Astrocyte of the hippocampus (primary cell): ENCODE results near the gene DNMT1.
"Not testable (repeated sequence)": the region's sequence is repeated elsewhere in the genome, so short reads cannot be mapped to it uniquely, and the experiment has no call there.

Experiments used
- DNase-seq: peaks from one replicate; pipeline ENCODE4 v3.0.0; 2011; ENCODE audit warnings: low read depth, low spot score

The DNMT1 gene

GRCh38 chr19:10222201-10222890 lies 27.6 kb upstream of the DNMT1 start:
- DNase-seq = no peak

- DNase-seq = no peak
These were observed 25.9 kb upstream of the DNMT1 start for GRCh38 chr19:10220695-10221094.

GRCh38 chr19:10219678-10220077 lies 24.9 kb upstream of the DNMT1 start:
- peak; percentile 71 for DNase-seq

GRCh38 chr19:10217085-10217484 lies 22.3 kb upstream of the DNMT1 start:
- DNase-seq = no peak

GRCh38 chr19:10214784-10215183 lies 20.0 kb upstream of the DNMT1 start:
- peak; percentile 56 for DNase-seq

GRCh38 chr19:10211691-10212090 lies 16.9 kb upstream of the DNMT1 start:
- no peak for DNase-seq

- DNase-seq = no peak
These were observed 16.3 kb upstream of the DNMT1 start for GRCh38 chr19:10211061-10211460.

GRCh38 chr19:10209315-10209714 lies 14.6 kb upstream of the DNMT1 start:
- peak; percentile 38 for DNase-seq

GRCh38 chr19:10207026-10207425 lies 12.3 kb upstream of the DNMT1 start:
- DNase-seq = peak; percentile 53

GRCh38 chr19:10206226-10206885 lies 11.6 kb upstream of the DNMT1 start:
- peak; percentile 94 for DNase-seq

GRCh38 chr19:10205636-10206035 lies 10.9 kb upstream of the DNMT1 start:
- DNase-seq = peak; percentile 23

GRCh38 chr19:10203686-10204085 lies 8.9 kb upstream of the DNMT1 start:
- DNase-seq = no peak

- DNase-seq = no peak
These were observed 6.4 kb upstream of the DNMT1 start for GRCh38 chr19:10201176-10201575.

- DNase-seq = not testable (repeated sequence)
These were observed 5.3 kb upstream of the DNMT1 start for GRCh38 chr19:10200101-10200500.

- DNase-seq = not testable (repeated sequence)
These were observed 4.3 kb upstream of the DNMT1 start for GRCh38 chr19:10198889-10199644.

- DNase-seq = no peak
These were observed 406 bp upstream of the DNMT1 start for GRCh38 chr19:10195199-10195519.

GRCh38 chr19:10193790-10194499 lies 808 bp downstream of the DNMT1 start:
- DNase-seq = peak; percentile 60

- no peak for DNase-seq
These were observed 1.8 kb downstream of the DNMT1 start for GRCh38 chr19:10192922-10193321.

- DNase-seq = peak; percentile 95
These were observed 3.4 kb downstream of the DNMT1 start for GRCh38 chr19:10191347-10191746.

GRCh38 chr19:10190026-10190425 lies 4.7 kb downstream of the DNMT1 start:
- DNase-seq = no peak

- DNase-seq = no peak
These were observed 5.1 kb downstream of the DNMT1 start for GRCh38 chr19:10189616-10190015.

- DNase-seq = no peak
These were observed 7.4 kb downstream of the DNMT1 start for GRCh38 chr19:10187315-10187714.
